Epithelial cell of umbilical artery (primary cell): ENCODE results near the gene GJA1. TPM values are rescaled to one million over a fixed set of nuclear protein-coding genes. Genes with fewer than 3 reads are reported as not detected.

ENCODE experiments used
- total RNA-seq: library from RNA; depleted of rRNA; stranded (reverse); fragments of >200 nt; gene quantifications from 2 replicates; pipeline ENCODE4 v1.2.3, GENCODE V29; 2014

The GJA1 gene
- 663 and 1,009 TPM in 2 replicates for total RNA-seq

GRCh38 chr6:121435444-121436069, at the start of gene GJA1:
Gene GJA1 (plus strand): TSS chr6:121435646. CDS start chr6:121446848, 11,202 bp downstream.

Other genes with a start within 250 kb of the GJA1 start
- 4.9 and 8.2 TPM in 2 replicates for gene TBC1D32, start 101.2 kb upstream of the GJA1 start, total RNA-seq